Ramos (cell line): Measurements from ENCODE around the gene MRPL3.

Experiments used
- in situ Hi-C: fragments of 300-500 bp; cut with MboI; formaldehyde crosslinking; loops from one replicate; pipeline ENCODE4 v1.14.3; 2022; ENCODE audit warnings: low sequenced_read_pairs; ENCODE audit not compliant: unreplicated experiment

The MRPL3 gene

GRCh38 chr3:131421957-131422498 lies 80.7 kb downstream of the MRPL3 start:
- in situ Hi-C loops: no loop called here

GRCh38 chr3:131421301-131421700 lies 81.5 kb downstream of the MRPL3 start:
- in situ Hi-C loops: no loop called here

GRCh38 chr3:131417751-131418150 lies 85.0 kb downstream of the MRPL3 start:
- in situ Hi-C loops: no loop called here
